Urinary bladder (tissue), 4 donors: ENCODE measurements around the gene ATXN7L1. TPM values are rescaled to one million over a fixed set of nuclear protein-coding genes. Genes with fewer than 3 reads are reported as not detected.
A peak's percentile ranks its signal among the peaks of the same experiment; 100 is the strongest.
"Not testable (repeated sequence)": the region's sequence is repeated elsewhere in the genome, so short reads cannot be mapped to it uniquely, and the experiment has no call there.

Source experiments
- DNase-seq: peaks from one replicate; pipeline ENCODE4 v3.0.0-alpha.2; 2015; ENCODE audit errors: extremely low spot score
- H3K27ac ChIP-seq: one replicate; pipeline ENCODE4 v1.5.1; 2013; ENCODE audit warnings: low read depth, mild to moderate bottlenecking, moderate library complexity
- H3K36me3 ChIP-seq: one replicate; pipeline ENCODE4 v1.6.1; 2013; ENCODE audit warnings: mild to moderate bottlenecking, moderate library complexity; ENCODE audit not compliant: insufficient read depth
- H3K4me1 ChIP-seq: one replicate; pipeline ENCODE4 v1.6.1; 2013; ENCODE audit warnings: mild to moderate bottlenecking, moderate library complexity; ENCODE audit not compliant: insufficient read depth
- H3K4me3 ChIP-seq: one replicate; pipeline ENCODE4 v1.5.1; 2013; ENCODE audit warnings: low read depth, low read length
- WGBS: extraction: QIAGEN DNeasy Blood & Tissue Kit; methylation state at CpG from one replicate; pipeline ENCODE4 v1.1.7; 2013; 5-methylcytosine and 5-hydroxymethylcytosine counted together
- polyA plus RNA-seq: library from polyadenylated mRNA; stranded (reverse); fragments of 200-250 nt; gene quantifications from one replicate; pipeline ENCODE4 v1.2.3, GENCODE V29; 2013
- total RNA-seq: library from RNA; depleted of rRNA; stranded (reverse); fragments of >200 nt; gene quantifications from one replicate; pipeline ENCODE4 v1.2.3, GENCODE V29; 2014
- donor health status: healthy with polysubstance abuse.
- donor health status: healthy.

Gene ATXN7L1
- total and polyA plus RNA-seq, 2 donors, result 7.1 to 19.3 TPM

DNA sequence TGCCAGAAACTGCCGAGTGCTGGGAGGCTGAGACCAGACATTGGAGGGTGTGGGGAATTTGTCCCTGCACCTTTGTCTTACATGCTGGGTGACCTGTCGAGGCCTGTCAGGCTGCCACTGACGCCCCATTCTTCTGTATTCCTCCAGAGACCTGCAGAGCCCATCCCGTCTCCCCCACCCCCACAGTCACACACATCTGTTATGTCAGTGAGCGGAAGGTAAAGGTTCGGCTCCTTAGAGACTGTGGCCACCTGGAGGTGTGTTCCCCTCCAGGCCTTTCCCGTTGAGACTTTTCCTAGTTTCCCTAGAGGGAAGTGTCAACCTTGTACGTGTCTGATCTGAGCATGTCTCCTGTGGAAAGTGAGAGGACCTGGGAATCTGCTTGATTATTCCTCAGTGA, 84.5 kb downstream of the ATXN7L1 start:
- H3K4me3 ChIP-seq, result no peak overlapping the region
- H3K27ac ChIP-seq, result peak overlapping the region; percentile 44
- H3K36me3 ChIP-seq, result no peaks in the 10 kb centered on the region
- 86% methylated on average over 8 of the region's 8 CpGs for WGBS
- DNase-seq, result peak; percentile 46
- H3K4me1 ChIP-seq, result no peaks in the 10 kb centered on the region

DNA sequence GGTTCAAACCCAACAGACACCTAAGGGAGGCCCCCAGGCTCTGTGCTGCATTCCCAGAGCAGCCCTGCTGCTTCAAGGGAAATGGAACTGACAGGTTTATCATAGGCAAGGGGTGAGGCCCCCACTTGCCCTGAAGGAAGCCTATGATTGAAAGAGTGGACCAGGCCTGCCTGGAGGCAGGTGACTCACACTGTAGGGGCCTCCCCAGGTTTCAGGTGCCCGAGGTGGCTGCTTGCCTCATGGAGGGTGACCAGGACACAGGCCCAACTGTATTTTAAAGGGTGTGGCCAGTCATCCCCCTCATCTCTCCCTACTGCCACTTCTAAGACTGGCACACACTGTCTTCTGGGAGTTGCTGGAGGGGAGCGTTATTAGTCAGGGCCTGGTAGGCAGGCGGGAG, 85.4 kb downstream of the ATXN7L1 start:
- no peak overlapping the region for H3K27ac ChIP-seq
- WGBS, result 91% methylated on average over 3 of the region's 3 CpGs
- H3K4me1 ChIP-seq, result no peaks in the 10 kb centered on the region

DNA sequence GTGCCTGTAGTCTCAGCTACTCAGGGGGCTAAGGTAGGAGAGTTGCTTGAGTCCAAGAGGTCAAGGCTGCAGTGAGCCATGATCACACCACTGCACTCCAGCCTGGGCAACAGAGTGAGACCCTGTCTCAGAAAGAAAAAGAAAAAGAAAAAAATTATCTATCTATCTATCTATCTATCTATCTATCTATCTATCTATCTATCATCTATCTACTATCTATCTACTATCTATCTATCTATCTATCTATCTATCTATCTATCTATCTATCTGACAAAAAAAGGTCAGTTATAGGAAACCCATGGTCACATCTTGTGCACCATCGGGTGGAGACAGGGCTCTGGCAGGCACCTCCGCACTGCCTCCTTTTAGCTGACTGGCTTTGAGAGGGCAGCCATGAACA, 85.9 kb downstream of the ATXN7L1 start:
- WGBS, result 90% methylated on average over 2 of the region's 2 CpGs
- H3K27ac ChIP-seq, H3K4me3 ChIP-seq, DNase-seq, H3K4me1 ChIP-seq, H3K36me3 ChIP-seq: not testable (repeated sequence)

More for the DNA sequence above, 85.4 kb downstream of the ATXN7L1 start:
- no peak for DNase-seq
- no peaks in the 10 kb centered on the region for H3K36me3 ChIP-seq
- H3K4me3 ChIP-seq, result no peak overlapping the region

DNA sequence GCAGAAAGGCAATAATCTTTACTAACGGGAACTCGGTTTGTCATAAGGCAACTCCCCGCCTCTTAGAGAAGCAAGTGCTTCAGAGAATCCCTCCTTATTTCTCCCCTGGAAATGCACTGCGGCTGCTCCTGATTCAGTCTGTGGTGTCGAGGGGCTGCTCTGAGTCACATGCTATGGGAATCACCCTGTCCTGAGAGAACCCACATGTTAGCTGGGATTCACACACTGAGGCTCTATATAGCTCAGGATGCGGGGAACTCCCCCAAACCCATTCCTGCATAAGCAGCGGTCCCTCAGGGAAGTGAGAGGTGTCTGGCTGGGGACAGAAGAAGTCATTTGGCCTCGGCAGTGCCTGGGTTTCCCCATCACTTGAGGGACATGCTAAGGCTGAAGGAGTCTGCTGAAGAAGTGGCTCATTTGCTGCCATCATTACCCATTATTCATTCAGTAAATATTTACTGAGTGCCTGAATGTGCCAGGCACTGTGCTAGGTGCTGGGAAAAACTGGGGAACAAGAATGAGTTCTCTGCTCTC, 87.5 kb downstream of the ATXN7L1 start:
- DNase-seq, result no peak
- H3K4me3 ChIP-seq, result no peak overlapping the region
- no peaks in the 10 kb centered on the region for H3K36me3 ChIP-seq
- 86% methylated on average over 8 of the region's 8 CpGs for WGBS
- H3K4me1 ChIP-seq, result no peaks in the 10 kb centered on the region
- H3K27ac ChIP-seq, result no peak overlapping the region

GRCh38 chr7:105788356-105788755, 88.0 kb downstream of the ATXN7L1 start:
- DNase-seq, result no peak
- 90% methylated on average over 15 of the region's 15 CpGs for WGBS
- no peak overlapping the region for H3K27ac ChIP-seq
- H3K36me3 ChIP-seq, result no peaks in the 10 kb centered on the region
- H3K4me1 ChIP-seq, result no peaks in the 10 kb centered on the region
- no peak overlapping the region for H3K4me3 ChIP-seq

DNA sequence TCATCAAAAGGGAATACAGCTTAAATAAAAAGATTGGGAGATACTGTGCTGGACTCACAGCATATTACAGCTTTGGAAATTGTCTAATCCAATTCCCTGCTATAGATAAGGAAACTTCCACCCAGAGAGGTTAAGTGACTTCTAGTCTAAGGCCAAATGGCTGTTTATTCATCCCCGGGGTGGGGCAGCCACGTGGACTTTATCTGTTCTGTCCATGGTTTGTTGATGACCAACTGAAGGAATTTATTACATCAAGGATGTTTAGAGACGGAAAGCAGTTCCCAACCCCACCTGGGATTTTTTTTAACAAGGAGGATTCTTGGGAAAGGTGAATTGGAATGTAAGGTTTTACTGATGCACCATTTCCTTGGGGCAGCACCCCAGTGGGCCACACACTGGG, 88.6 kb downstream of the ATXN7L1 start:
- WGBS, result 66% methylated on average over 3 of the region's 3 CpGs
- Histone ChIP-seq H3K4me3 (no peak overlapping the region), H3K27ac (no peak overlapping the region), H3K36me3 (no peaks in the 10 kb centered on the region), H3K4me1 (no peaks in the 10 kb centered on the region)
- no peak for DNase-seq

DNA sequence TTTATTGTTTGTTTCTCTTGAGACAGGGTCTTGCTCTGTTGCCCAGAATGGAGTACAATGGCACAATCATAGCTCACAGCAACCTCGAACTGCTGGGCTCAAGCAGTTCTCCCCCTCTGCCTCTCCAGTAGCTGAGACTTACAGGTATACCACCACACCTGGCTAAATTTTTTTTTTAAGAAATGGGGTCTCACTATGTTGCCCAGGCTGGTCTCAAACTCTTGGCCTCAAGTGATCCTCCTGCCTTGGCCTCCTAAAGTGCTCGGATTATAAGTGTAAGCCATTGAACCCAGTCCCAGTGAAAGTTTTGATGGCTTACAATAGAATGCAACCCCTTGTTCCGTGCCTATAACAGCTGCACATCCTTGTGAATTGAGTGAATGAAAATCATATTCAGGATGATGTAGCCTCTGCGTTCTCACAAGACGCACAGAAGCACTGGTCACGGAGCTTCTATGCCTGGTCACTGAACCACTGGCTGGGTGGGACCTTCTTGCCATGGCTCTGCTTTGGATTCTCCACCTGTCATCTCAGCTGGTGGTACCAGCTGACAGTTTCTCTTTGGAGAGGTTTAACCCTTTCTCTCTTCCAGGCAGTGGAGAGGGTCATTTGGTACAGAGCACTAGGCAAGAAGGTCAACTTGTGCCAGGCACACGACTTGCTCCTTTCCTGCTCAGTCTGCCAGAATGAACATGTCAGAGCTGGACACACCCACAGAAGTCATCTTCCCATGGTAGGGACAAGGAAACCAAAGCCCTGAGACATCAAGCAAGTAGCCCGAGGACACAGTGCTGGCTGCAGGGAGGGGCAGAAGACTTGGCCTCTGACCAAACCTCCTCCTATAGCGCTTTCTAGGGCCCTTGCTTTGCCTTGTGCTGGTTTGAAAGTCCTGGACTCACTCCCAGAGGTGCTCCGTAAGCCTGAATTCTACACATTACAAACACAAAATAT, 89.6 kb downstream of the ATXN7L1 start:
- 89% methylated on average over 10 of the region's 10 CpGs for WGBS
- H3K36me3 ChIP-seq, result no peaks in the 10 kb centered on the region
- H3K4me1 ChIP-seq, result no peaks in the 10 kb centered on the region
- no peak for DNase-seq
- H3K27ac ChIP-seq, result no peak overlapping the region
- no peak overlapping the region for H3K4me3 ChIP-seq

- H3K4me3 ChIP-seq, result no peak overlapping the region
- no peaks in the 10 kb centered on the region for H3K4me1 ChIP-seq
- H3K27ac ChIP-seq, result no peak overlapping the region
- WGBS, result 85% methylated on average over 10 of the region's 10 CpGs
- no peaks in the 10 kb centered on the region for H3K36me3 ChIP-seq
- DNase-seq, result no peak
Observed at GRCh38 chr7:105782391-105783042, 93.9 kb downstream of the ATXN7L1 start.

DNA sequence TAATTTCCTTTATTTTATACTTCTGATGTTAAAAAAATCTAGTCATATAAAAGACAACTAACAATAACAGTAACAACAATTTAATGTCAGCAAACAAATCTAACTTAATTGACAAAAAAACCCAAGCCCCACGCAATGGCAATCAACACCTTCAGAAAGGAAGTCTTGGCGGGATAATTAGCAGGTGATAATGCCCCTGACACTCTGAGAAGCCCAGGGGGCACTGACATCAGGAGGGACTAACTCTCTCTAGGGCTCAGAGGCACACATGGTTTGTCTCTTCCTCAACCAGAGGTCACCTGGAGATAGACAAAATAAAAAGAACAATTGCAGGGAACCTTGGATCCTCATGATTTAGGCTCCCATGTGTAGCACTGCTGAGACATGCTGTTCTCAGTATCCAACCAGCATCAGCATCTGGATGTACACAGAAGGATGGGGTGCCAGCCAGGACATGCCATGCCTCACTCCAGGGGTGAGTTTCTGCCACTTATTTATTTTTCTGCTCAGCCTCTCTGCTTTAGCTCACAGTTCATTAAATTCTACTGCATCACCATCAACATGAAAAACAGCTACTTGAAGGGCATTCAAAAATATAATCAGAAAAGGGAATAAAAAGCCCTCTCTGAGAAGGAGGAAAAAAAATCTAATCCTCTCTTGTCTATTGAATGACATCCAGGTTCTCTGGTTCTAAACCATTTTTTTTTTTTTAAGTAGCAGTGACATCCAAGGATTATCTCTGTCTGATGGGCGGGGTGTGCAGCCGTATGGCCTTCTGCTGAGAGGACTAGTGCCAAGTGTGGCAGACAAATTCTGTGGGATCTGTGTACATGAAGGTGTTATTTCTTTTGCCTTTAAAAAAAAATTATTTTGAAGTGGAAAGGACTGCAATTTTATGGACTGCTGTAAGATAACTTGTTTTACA, 96.3 kb downstream of the ATXN7L1 start:
- WGBS, result 64% methylated on average over 4 of the region's 4 CpGs
- H3K27ac ChIP-seq, result no peak overlapping the region
- H3K4me1 ChIP-seq, result no peaks in the 10 kb centered on the region
- no peaks in the 10 kb centered on the region for H3K36me3 ChIP-seq
- H3K4me3 ChIP-seq, result no peak overlapping the region
- no peak for DNase-seq

DNA sequence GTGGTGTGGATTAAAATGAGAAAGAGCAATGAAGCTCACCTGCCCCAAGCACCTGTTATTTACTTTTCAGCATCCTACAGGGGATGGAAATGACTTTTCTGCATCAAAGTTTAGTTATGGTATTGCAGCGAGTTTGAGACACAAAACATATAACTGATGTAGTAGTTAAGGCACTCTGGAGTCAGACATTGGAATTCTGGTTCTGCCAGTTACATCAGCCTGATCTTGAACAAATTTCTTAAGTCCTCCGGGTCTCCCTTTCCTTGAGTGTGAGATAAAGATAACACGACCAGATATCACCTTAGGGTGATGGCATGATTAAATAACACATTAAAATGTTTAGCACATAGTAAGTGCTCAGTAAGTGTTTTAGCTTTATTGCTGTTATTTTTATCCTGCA, 97.4 kb downstream of the ATXN7L1 start:
- H3K4me1 ChIP-seq, result no peaks in the 10 kb centered on the region
- 87% methylated on average over 3 of the region's 3 CpGs for WGBS
- H3K4me3 ChIP-seq, result no peak overlapping the region
- no peak for DNase-seq
- H3K36me3 ChIP-seq, result no peaks in the 10 kb centered on the region
- H3K27ac ChIP-seq, result no peak overlapping the region

DNA sequence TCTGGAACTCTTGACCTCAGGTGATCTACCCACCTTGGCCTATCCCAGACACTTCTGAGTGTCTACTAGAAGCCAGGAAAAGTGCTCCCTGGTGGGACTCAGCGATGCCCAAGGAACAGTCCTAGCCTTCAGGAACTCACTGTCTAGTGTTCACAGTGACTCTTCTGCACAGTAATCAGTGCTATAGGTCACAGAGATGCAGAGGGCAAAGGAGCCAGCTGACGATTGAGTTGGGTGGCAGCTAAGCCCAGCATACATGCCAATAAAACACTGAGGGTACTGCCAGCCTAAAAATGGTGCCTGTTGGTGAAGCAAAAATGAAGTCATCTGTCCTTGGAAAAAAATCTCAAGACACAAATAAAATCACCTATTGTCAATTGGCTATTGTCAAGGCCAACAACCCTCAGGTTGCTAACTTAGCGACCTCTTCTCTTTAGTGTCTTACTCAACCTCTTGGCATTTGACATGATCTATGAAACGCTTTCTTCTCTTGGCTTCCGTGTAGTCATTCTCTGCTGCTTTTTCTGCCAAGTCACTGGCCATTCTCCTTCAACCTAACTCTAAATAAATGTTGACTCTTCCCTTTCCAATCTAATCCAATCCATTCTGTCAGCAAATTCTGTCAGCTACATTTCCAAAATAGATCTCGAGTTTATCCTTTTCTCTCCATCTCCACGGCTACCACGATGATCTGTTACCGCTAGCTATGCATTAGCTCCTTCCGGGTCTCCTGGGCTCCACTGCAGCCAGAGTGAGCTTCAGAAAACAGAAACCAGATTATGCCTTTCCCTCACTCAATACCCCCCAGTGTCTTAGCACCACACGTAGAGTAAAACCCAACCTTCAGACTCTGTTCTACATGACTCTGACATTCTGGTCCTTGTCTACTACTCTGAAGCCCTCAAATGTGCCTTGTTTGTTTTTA, 99.2 kb downstream of the ATXN7L1 start:
- 84% methylated on average over 11 of the region's 11 CpGs for WGBS
- Histone ChIP-seq H3K36me3 (no peaks in the 10 kb centered on the region), H3K27ac (no peak overlapping the region), H3K4me1 (no peaks in the 10 kb centered on the region), H3K4me3 (no peak overlapping the region)
- no peak for DNase-seq

- WGBS, result 42% methylated on average over 6 of the region's 6 CpGs
- no peaks in the 10 kb centered on the region for H3K36me3 ChIP-seq
- H3K4me3 ChIP-seq, result no peak overlapping the region
- no peak overlapping the region for H3K27ac ChIP-seq
- H3K4me1 ChIP-seq, result no peaks in the 10 kb centered on the region
- DNase-seq, result no peak
Observed at GRCh38 chr7:105776068-105776790, 100.2 kb downstream of the ATXN7L1 start.
